GM12865 (cell line): ENCODE measurements around the gene ITGB8.

ENCODE experiments used
- DNase-seq: peaks from one replicate; pipeline ENCODE4 v3.0.0; 2010; ENCODE audit warnings: low read depth
- H3K4me3 ChIP-seq: 2 replicates; pipeline ENCODE4 v1.5.1; 2011; ENCODE audit warnings: mild to moderate bottlenecking, low read depth, low read length, control low read depth
- TF ChIP-seq, protein P1 (sequence below): IDR thresholded peaks from 2 replicates; pipeline ENCODE4 v1.5.1; 2011; ENCODE audit warnings: low read length, control low read depth, low read depth, inconsistent platforms; ENCODE audit not compliant: insufficient read depth; ENCODE audit errors: missing control alignments

Gene ITGB8

DNA sequence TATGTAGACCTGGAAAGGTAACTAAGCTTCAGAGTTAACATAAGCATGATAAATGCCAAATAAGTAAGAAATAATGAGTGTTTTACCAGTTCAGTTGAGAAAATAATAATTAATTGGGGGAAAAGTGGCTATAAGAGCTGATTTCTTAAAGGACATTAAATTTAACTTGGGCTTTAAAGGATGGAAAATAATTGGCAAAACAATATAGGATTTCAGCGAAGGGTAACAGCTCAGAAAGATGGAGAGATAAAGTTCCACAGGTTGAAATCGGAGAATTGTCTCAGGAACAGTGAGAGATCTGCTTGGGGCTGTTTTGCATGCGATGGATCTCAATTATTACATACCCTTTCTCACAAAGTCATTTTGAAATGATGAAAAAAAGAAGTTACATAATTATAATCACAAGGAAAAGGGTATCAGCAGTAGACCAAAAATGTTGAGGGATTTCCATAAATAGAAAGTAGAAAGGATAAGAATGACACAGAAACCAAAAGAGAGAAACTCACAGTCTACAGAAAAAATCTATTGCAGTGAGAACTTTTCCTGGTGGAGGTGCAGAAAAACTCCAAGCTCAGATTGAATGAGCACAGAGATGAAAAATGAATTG is 40.1 kb upstream of the ITGB8 start:
- DNase-seq, result peak; percentile 35

DNA sequence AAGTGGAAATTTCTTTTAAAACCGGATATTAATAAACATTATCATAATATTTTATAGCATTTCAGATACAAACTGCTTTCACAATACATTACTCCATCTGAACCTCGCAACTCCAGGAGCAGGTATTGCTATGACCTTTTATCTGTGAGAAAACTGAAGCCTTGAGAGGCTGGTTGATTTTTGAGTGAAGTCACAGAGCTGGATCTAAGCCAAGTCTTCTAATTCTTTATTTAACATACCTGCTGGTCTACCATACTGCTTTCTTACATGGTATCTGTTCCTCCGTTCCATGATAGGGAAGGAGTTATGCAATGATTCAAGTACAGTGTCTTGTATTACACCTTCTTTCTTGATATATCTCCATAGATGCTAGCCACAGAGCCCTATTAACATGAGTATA is 37.4 kb upstream of the ITGB8 start:
- H3K4me3 ChIP-seq, result no peak overlapping the region
- DNase-seq, result no peak
- TF ChIP-seq, protein P1, sequence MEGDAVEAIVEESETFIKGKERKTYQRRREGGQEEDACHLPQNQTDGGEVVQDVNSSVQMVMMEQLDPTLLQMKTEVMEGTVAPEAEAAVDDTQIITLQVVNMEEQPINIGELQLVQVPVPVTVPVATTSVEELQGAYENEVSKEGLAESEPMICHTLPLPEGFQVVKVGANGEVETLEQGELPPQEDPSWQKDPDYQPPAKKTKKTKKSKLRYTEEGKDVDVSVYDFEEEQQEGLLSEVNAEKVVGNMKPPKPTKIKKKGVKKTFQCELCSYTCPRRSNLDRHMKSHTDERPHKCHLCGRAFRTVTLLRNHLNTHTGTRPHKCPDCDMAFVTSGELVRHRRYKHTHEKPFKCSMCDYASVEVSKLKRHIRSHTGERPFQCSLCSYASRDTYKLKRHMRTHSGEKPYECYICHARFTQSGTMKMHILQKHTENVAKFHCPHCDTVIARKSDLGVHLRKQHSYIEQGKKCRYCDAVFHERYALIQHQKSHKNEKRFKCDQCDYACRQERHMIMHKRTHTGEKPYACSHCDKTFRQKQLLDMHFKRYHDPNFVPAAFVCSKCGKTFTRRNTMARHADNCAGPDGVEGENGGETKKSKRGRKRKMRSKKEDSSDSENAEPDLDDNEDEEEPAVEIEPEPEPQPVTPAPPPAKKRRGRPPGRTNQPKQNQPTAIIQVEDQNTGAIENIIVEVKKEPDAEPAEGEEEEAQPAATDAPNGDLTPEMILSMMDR, result no peak

More for the DNA sequence above, 40.1 kb upstream of the ITGB8 start:
- TF ChIP-seq, protein P1, result no peak
- peak overlapping the region; percentile 43 for H3K4me3 ChIP-seq

DNA sequence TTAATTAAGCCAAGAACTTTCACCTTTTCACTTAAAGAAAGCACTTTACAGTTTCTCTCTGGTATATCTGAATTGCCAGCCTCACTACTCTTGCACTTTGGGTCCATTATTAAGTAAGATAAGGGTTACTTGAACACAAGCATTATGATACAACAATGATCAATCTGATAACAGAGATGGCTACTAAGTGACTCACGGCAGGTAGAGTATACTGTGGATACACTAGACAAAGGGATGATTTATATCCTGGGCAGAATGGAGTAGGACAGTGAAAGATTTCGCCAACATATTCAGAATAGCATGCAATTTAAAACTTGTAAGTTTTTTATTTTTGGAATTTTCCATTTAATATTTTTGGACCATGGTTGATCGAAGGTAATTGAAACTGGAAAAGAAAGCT is 34.3 kb upstream of the ITGB8 start:
- no peak for DNase-seq
- no peak overlapping the region for H3K4me3 ChIP-seq
- TF ChIP-seq, protein P1, result no peak

DNA sequence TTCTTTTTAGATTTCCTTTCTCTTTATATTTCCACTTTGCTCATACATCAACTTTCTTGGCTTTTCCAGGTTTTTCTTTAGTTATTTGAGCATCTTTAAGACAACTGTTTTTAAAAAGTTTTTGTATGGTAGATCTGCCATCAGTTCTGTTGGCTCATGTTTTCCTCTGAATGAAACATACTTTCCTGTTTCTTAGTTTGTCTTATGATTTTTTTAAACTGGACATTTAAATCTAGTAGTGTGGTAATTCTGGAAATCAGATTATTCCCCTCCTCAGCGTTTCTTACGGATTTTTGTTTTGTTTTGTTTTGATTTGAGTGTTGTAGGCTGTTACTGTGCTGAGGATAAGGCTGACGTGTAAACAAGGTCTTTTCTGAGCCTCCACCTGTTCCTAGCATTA is 33.8 kb upstream of the ITGB8 start:
- DNase-seq, result no peak
- TF ChIP-seq, protein P1, result no peak
- H3K4me3 ChIP-seq, result no peak overlapping the region

DNA sequence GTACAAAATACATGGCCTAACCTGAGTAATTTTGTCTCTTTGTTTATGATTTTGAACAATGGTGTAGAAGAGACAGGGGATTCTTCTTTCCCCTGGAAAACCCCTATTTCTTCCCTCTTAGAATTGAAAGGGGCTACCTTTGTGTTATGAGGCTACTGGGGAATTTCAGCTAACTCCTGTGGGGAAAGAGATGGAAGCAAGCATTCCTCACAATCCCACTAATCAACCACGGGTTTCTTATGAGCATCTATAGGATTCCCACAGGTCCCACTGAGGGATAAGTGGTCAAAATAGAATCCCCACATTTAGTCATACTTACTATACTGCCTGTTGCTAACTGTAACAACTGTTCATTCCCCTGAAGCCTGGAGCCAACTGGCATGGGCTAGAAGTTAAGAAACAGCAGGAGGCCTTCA is 32.2 kb upstream of the ITGB8 start:
- H3K4me3 ChIP-seq, result 0 out of 2 replicates have a peak overlapping the region, but pooled peaks have one; percentile 8
- peak; percentile 64 for DNase-seq
- TF ChIP-seq, protein P1, result no peak

DNA sequence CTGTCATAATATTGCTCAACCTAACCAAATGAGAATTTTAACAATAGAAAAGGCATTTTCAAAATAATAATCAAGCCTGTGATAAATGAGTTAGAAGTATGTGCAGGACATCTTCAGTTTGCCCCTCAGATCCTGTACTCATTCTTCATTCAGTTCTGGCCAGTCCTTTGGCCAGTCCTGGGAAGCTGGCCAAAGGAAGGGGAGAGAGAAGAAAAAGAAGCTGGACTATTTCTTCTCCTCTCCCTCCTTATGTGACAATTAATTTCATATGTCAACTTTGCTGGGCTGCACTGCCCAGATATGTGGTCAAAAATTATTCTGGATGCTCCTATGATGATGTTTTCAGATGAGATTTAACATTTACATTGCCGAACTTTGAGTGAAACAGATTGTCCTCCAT is 31.6 kb upstream of the ITGB8 start:
- no peak overlapping the region for H3K4me3 ChIP-seq
- TF ChIP-seq, protein P1, result no peak
- DNase-seq, result no peak
